Activated T-helper 1 cell treated with Interleukin-2 at 50 U/mL for 16 hours (primary cell): Measurements from ENCODE around the gene TTLL5.

Experiments
- DNase-seq: peaks from one replicate; pipeline ENCODE4 v3.0.0-alpha.2; 2020; ENCODE audit warnings: low read depth

Gene TTLL5

DNA sequence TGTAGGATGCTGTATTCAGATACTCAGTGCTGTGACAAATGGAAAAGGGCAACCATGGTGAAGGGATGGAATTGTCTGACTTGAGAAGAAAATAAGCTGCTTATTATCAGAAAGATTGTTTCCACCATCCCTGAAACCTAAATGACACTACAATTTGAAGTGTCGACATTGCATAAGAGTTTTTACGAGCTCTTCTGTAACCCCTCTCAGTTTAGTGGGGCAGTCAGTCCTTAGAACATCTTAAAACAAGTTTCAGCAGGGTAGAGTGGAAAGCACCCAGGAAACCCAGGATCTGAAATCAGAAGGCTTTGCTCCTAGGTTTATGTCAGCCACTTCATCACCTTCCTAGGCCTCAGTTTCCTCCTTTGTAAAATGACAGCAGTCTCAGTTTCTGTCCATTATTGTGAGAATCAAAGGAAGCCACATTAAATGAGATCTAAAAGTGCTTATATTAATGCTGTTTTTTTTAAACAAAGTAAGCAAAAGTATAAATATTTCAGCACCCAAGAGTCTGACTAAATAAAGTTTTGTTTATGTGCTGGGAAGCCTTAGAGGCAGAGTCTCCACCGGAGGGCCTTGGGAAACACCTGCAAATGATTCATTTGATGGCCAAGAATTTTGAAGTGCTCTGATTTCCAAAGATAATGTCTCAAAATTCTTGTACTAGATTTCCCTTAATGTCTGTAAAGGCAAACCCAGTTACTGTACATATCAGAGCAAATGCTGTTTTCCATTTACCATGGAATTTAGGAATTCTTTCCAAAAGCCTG is 326.3 kb downstream of the TTLL5 start:
- DNase-seq = no peak

DNA sequence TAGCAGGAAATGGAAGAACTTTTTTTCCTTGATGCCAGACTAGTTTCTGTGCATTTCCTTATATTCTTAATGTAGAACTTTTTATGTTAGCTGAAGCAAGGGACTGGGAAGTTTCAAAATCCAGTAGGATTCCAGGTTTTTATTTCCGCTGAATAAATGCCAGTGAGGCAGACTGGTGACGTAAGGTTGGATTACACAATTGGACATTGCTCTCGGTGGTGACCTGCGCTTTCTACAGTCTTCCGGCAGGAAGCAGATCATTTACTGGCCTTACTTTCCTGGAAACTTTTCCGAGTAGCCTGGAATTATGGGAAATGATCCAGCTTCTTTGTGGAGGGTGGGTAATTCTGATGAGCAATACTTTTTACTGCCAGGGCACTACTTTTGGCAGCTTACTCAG is 328.1 kb downstream of the TTLL5 start:
- no peak for DNase-seq

DNA sequence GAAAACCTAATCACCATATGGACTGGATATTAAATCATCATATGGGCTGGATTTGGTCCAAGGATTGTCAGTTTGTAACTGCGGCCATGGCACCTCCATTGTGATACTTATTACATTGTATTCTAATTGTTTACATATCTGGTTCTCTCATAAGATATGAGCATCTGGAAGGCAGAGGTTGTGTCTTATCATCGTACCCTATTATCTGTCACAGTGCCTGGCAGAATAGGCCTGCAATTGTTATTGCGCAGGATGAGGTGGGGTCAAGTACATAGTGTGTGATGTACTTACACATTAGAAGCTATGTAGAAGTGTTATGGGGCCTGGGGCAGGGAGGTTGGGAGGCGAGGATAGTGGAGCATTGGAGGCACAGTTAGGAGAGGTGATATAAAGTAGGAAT is 329.3 kb downstream of the TTLL5 start:
- DNase-seq = no peak

DNA sequence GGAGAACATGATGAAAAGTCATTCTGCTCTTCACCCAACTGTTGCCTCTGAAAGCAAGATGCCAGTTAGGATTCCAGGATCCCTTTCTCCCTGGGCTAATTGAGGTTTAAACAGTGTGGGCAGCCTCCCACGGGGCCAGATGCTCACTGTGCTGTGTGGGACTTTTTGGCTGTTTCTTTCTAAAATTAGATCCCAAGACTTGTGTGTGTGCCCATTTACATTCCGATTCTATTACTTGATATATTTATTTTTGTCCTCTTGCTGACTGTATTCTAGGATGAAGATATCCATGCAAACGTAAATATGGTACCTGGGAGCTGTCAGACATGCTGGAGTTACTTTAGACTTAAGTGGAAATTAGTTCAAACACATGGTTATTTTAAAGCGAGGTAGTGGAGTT is 330.7 kb downstream of the TTLL5 start:
- no peak for DNase-seq

DNA sequence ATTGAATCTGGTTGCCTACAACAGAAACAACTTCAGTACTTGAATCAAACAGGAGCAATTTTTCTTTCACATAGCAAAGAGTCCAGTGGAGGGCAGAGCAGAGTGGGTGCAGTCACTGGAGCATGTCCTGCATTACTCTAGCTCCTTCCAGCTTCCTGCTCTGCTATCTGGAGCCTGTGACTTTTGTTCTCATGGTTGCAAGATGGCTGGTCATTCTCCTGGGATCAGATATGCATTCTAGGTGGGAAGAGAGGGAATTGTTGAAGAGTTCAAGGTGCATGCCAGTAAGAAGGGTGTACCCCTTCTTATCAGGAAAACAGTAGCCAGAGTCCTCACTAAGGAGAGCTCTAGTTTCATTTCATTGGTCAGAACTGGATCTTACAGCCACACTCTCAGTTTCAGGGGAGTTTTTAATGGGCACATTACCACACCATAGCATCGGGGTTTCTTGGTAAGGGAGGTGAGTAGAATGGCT is 332.6 kb downstream of the TTLL5 start:
- no peak for DNase-seq

DNA sequence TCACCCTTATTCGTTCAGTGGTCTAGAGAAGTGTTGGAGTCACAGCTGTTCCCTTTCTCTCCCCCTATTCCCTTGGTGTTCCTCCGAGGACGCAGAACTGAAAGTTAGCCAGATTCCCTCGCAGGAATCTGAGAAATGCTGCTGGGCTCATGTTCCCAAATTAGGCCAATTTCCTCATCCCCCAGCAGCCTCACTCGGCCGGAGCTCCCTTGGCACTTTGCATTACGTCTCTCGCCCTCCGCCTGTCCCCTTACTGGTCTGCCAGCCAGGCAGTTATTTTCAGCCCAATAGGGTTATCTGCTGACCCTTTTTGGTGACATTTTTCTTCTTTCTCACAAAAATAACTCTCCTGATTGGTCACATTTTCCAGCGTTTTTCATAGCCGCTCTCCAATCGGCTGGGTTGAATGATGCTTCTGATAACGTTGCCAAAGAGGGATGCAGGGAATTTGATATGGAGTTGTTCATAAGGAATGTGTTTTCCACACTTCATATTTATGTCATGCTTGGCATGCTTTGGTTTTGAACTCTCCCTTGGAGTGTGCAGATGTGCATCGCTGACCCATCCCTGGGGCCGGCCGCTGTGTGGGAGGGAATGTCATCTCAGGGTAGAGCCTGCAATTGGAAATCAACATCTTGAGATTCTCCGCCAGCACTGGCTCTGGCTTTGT is 334.5 kb downstream of the TTLL5 start:
- DNase-seq = no peak

DNA sequence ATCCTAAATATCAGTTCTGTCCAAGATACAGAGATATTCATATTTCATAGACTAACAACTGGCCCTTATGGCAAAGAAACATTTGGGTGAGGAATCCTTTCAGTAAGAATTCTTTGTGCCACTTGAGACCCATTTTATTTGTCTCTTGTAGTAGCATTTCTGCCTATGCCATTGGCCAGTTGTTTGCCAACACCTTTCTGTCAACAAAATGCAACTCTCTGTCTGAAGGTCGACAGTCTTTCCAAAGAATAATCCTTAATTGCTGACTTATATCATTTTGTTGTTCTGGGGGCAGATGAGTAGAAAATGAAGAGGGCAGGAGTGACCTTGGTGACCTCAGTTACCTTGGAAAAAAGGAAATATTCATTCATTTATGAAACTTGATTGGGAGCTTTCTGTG is 335.4 kb downstream of the TTLL5 start:
- DNase-seq = no peak

DNA sequence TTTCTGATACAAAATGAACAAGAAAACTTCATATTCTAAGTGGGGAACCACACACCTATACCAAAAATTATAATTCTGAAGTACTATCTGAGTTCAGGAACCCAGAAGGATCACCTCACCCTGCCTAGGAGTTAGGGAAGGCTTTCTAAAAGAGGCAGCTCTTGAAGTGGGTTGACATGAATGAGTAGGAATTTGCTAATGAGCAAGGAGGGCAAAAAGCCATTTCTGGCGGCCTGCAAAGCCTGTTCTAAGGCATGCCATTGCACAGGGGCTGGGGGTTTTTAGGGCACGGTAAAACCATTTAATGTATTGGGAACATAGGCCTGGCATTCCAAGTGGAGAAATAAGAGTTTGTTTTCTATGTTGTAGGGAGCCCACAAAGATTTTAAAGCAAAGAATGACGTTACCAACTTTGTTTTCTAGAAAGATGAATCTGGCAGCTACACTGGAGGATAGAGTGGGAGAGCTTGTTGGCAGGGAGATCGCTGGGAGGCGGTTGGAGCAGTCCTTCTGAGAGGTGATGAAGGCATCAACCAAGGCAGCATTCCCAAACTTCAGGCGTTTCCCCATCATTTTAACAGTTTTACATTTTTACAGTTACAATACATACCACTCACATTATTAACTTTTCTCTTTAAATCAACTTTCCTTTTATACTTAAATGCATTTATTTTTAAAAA is 338.6 kb downstream of the TTLL5 start:
- no peak for DNase-seq

DNA sequence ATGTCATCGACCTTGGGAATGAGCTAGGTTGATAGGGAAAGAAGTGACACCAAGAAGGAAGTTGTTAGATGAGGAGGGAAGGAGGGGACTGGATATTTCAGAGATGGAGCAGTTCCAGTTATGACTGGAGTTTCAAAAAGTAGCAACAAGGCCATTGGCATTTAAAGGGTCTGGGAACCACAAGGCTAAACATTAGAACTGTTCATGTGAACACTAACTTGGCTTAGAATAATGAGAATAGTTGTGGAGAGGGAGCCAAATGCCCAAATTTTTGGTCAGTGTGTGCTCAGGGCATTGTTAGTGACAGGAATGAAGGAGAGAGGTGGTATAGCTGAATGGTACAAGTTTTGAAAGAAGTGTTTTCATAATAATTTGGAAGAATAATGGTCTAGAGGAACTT is 341.3 kb downstream of the TTLL5 start:
- no peak for DNase-seq
